ENCODE results near the gene SND1.

DNA sequence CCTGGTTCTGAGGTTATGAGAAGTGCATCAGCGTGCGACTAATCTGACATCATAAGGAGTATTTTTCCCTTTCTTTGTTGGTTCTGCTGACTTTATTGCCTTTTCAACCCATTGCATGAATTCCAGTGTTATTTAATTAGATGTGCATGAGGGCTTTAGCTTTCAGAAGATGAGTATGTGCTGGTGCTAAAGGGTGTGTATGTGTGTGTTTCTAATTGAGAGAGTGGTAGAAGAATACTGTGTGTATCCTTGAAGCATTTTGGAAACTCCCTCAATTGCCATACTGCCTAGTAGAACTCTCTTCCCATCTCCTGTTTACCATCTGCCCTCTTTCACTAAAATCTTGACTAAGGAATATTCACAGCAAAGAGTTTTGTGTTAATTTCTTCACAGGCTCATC lies 158.1 kb downstream of the SND1 start:
- TF ChIP-seq EZH2 (IDR thresholded peaks at IDR 0.05; ENCODE audit: borderline replicate concordance, low read length) (no peak), CTCF (conservative IDR thresholded peaks at IDR 0.05 in 1 of 2, IDR thresholded peaks at IDR 0.05 in 1 of 2; ENCODE audit: extremely low read depth in 1 of 2, insufficient read depth in 1 of 2, low read depth in 1 of 2, low read length in 2 of 2) (no peak)

All from mammary epithelial cell (primary cell).